DND-41 (cell line): Measurements from ENCODE around the gene EIF4E3.

Experiments used
- ATAC-seq: fragments of 200-7000 bp; cut with Tn5 transposase; 3 replicates; pipeline ENCODE4 v1.9.1; 2021; ENCODE audit warnings: low read depth; ENCODE audit not compliant: insufficient read depth
- DNase-seq: peaks from one replicate; pipeline ENCODE4 v3.0.0-alpha.2; 2020
- H2AFZ ChIP-seq: 2 replicates; pipeline ENCODE4 v1.6.0; 2012; ENCODE audit warnings: low read depth, low read length
- H3K27ac ChIP-seq: 2 replicates; pipeline ENCODE4 v1.5.1; 2012; ENCODE audit warnings: low read length, inconsistent platforms
- H3K27me3 ChIP-seq: fragments of 200-600 bp; sonication (generic); 2 replicates; pipeline ENCODE4 v1.6.0; 2012; ENCODE audit warnings: low read length, mild to moderate bottlenecking, inconsistent platforms; ENCODE audit not compliant: insufficient read depth, poor library complexity
- H3K36me3 ChIP-seq: 2 replicates; pipeline ENCODE4 v1.5.1; 2012; ENCODE audit warnings: low read length, inconsistent platforms; ENCODE audit not compliant: insufficient read depth
- H3K4me1 ChIP-seq: 2 replicates; pipeline ENCODE4 v1.5.1; 2012; ENCODE audit warnings: mild to moderate bottlenecking, low read length; ENCODE audit not compliant: insufficient read depth
- H3K4me2 ChIP-seq: 2 replicates; pipeline ENCODE4 v1.6.0; 2012; ENCODE audit warnings: mild to moderate bottlenecking, moderate library complexity, low read length, inconsistent platforms; ENCODE audit not compliant: insufficient read depth
- H3K4me3 ChIP-seq, 2 experiments: fragments of 200-600 bp in 1 of 2; shearing (Covaris generic) in 1 of 2; 2 replicates each; pipeline ENCODE4 v1.5.1; 2012 to 2016; ENCODE audit warnings: inconsistent platforms in 2 of 2, low read length in 2 of 2, mild to moderate bottlenecking in 2 of 2, low read depth in 1 of 2, moderate library complexity in 1 of 2
- H3K79me2 ChIP-seq: 2 replicates; pipeline ENCODE4 v1.6.0; 2012; ENCODE audit warnings: low read length, inconsistent platforms; ENCODE audit not compliant: insufficient read depth
- H3K9ac ChIP-seq: 2 replicates; pipeline ENCODE4 v1.6.0; 2012; ENCODE audit warnings: low read depth, mild to moderate bottlenecking, inconsistent platforms, low read length, moderate library complexity
- H3K9me3 ChIP-seq: 2 replicates; pipeline ENCODE4 v1.5.1; 2012; ENCODE audit warnings: low read length, moderate library complexity, mild to moderate bottlenecking, inconsistent platforms; ENCODE audit not compliant: insufficient read depth, severe bottlenecking
- H4K20me1 ChIP-seq: 2 replicates; pipeline ENCODE4 v1.6.0; 2012; ENCODE audit warnings: low read length; ENCODE audit not compliant: insufficient read depth
- EZH2 ChIP-seq: IDR thresholded peaks from 3 replicates; pipeline ENCODE4 v1.6.1; 2012; ENCODE audit warnings: borderline replicate concordance, low read depth, mild to moderate bottlenecking, moderate library complexity, low read length, inconsistent platforms; ENCODE audit not compliant: severe bottlenecking
- TF ChIP-seq, protein P1 (sequence below): IDR thresholded peaks from 2 replicates; pipeline ENCODE4 v1.5.1; 2012; ENCODE audit warnings: borderline replicate concordance, low read length, moderate library complexity, mild to moderate bottlenecking; ENCODE audit not compliant: poor library complexity, severe bottlenecking; ENCODE audit errors: extremely low read depth

The EIF4E3 gene

DNA sequence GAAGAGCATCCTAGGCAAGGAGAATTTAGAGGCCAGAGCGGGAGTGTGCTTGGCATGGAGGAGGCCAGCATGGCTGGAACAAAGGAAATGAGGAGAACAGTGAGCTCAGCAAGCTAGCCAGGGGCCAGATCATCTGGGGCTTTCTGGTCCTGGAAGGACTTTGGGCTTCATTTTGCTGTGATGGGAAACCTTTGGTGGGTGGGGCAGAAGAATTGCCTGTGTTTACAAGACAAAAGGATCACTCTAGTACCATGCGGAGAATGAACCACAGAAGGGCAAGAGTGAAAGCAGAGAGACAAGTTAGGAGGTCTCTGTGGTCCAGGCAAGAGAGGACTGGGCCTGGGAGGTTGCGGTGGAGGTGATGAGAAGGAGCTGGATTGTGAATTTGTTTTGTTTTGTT lies 80.1 kb downstream of the EIF4E3 start:
- Histone ChIP-seq H3K9ac (no peak overlapping the region), H4K20me1 (no peaks in the 10 kb centered on the region), H2AFZ (no peak overlapping the region), H3K27me3 (no peaks in the 10 kb centered on the region), H3K4me1 (no peaks in the 10 kb centered on the region), H3K27ac (no peak overlapping the region), H3K4me2 (no peak overlapping the region), H3K9me3 (no peaks in the 10 kb centered on the region), H3K4me3 (no peak overlapping the region), H3K79me2 (no peaks in the 10 kb centered on the region), H3K36me3 (no peaks in the 10 kb centered on the region)
- no peak for TF ChIP-seq EZH2
- TF ChIP-seq, protein P1, sequence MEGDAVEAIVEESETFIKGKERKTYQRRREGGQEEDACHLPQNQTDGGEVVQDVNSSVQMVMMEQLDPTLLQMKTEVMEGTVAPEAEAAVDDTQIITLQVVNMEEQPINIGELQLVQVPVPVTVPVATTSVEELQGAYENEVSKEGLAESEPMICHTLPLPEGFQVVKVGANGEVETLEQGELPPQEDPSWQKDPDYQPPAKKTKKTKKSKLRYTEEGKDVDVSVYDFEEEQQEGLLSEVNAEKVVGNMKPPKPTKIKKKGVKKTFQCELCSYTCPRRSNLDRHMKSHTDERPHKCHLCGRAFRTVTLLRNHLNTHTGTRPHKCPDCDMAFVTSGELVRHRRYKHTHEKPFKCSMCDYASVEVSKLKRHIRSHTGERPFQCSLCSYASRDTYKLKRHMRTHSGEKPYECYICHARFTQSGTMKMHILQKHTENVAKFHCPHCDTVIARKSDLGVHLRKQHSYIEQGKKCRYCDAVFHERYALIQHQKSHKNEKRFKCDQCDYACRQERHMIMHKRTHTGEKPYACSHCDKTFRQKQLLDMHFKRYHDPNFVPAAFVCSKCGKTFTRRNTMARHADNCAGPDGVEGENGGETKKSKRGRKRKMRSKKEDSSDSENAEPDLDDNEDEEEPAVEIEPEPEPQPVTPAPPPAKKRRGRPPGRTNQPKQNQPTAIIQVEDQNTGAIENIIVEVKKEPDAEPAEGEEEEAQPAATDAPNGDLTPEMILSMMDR: no peak
- ATAC-seq: no peak
- no peak for DNase-seq

DNA sequence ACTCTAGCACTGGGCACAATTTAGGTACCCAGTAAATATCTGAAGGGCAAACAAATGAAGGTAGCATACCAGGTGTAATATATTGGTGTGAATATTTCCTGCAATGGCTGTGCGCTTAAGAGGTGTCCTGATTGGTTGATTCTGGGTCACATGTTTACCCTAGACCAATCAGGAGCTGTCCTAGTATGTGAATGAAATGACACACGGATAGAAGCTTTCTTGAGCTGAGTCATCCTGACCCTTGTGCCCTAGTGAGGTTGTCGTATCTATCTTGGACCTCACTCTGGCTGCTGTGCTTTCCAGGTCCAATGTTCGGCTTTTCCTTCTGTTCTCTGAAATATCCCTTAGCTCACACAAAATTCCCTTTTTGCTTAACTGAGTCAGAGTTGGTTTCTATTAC lies 83.5 kb downstream of the EIF4E3 start:
- Histone ChIP-seq H3K9me3 (no peaks in the 10 kb centered on the region), H3K4me1 (no peaks in the 10 kb centered on the region), H2AFZ (no peak overlapping the region), H3K4me3 (no peak overlapping the region), H3K36me3 (no peaks in the 10 kb centered on the region), H3K4me2 (no peak overlapping the region), H4K20me1 (no peaks in the 10 kb centered on the region), H3K9ac (no peak overlapping the region), H3K27me3 (no peaks in the 10 kb centered on the region), H3K27ac (no peak overlapping the region), H3K79me2 (no peaks in the 10 kb centered on the region)
- ATAC-seq: no peak
- TF ChIP-seq EZH2: no peak
- TF ChIP-seq, protein P1: no peak
- no peak for DNase-seq

DNA sequence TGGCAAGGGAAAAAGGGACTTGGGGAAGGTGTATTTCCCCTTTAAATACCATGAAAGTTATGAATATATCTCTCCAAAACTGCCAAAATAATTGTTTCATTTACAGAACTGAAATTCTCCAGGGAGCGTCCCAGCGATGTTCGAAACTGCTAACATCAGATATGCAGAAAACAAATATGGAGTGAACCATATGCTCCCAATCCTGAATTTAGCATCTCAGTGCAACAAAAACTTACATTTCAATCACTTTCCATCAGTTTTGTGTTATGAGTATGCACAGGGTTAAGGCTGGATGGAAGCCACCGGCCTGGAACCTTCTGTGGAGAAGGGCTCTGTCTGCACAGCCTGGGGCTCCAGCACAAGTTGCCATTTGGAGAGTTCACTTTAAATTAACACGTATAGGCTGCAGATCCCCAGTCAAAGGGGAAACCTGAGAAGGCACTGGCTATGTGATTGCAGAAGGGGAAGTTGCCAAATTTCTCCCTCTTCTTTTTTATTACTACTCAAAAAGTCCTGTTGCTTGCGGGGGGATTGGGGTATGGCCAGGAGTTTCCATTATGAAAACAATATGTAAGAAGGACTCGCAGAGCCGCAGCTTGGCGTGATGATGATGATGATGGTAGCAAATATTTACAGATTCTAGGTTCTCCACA lies 84.7 kb downstream of the EIF4E3 start:
- no peaks in the 10 kb centered on the region for H4K20me1 ChIP-seq
- H3K4me1 ChIP-seq: no peaks in the 10 kb centered on the region
- H3K27ac ChIP-seq: no peak overlapping the region
- TF ChIP-seq, protein P1: no peak
- no peak for TF ChIP-seq EZH2
- no peak overlapping the region for H3K4me3 ChIP-seq
- no peaks in the 10 kb centered on the region for H3K9me3 ChIP-seq
- no peaks in the 10 kb centered on the region for H3K36me3 ChIP-seq
- no peaks in the 10 kb centered on the region for H3K27me3 ChIP-seq
- H3K79me2 ChIP-seq: no peaks in the 10 kb centered on the region
- ATAC-seq (no peak), DNase-seq (no peak)
- H3K9ac ChIP-seq: no peak overlapping the region
- H3K4me2 ChIP-seq: no peak overlapping the region
- H2AFZ ChIP-seq: no peak overlapping the region

DNA sequence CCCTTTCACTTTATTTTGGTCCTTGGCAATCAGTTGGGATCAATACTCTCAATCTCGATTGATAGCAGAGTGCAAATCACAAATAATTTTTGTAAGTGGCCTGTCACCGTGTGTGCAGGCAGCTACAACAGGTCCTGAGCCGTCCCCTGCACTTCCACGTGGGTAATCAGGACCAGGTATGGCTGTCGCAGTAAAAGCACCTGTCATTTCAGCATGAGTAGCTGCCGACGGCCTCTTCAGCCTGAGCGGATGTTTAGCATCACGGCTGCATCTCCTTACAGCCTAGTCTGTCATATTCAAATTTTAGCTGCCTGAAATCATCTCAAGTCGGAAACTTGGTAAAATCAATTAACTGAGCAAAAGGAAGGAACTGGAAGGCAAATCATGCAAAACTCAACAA lies 88.7 kb downstream of the EIF4E3 start:
- no peak overlapping the region for H3K4me3 ChIP-seq
- H3K79me2 ChIP-seq: no peaks in the 10 kb centered on the region
- no peak for DNase-seq
- no peaks in the 10 kb centered on the region for H3K36me3 ChIP-seq
- no peak for ATAC-seq
- H3K9ac ChIP-seq: no peak overlapping the region
- no peak overlapping the region for H2AFZ ChIP-seq
- TF ChIP-seq, protein P1: no peak
- no peak for TF ChIP-seq EZH2
- H3K27me3 ChIP-seq: no peaks in the 10 kb centered on the region
- H3K4me2 ChIP-seq: no peak overlapping the region
- H3K4me1 ChIP-seq: no peaks in the 10 kb centered on the region
- H4K20me1 ChIP-seq: no peaks in the 10 kb centered on the region
- no peaks in the 10 kb centered on the region for H3K9me3 ChIP-seq
- no peak overlapping the region for H3K27ac ChIP-seq
